HL-60/S4 treated with retinoic acid at 250 ng/mL for 4 days and 3 days (cell line): Measurements from ENCODE around the gene PPP1R3E.
"Not testable (repeated sequence)": the region's sequence is repeated elsewhere in the genome, so short reads cannot be mapped to it uniquely, and the experiment has no call there.

Source experiments
- in situ Hi-C: fragments of 300-500 bp; cut with MboI; formaldehyde crosslinking; loops from 2 replicates; pipeline ENCODE4 v1.7.0; 2022; ENCODE audit warnings: low sequenced_read_pairs

PPP1R3E gene, protein sequence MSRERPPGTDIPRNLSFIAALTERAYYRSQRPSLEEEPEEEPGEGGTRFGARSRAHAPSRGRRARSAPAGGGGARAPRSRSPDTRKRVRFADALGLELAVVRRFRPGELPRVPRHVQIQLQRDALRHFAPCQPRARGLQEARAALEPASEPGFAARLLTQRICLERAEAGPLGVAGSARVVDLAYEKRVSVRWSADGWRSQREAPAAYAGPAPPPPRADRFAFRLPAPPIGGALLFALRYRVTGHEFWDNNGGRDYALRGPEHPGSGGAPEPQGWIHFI

DNA sequence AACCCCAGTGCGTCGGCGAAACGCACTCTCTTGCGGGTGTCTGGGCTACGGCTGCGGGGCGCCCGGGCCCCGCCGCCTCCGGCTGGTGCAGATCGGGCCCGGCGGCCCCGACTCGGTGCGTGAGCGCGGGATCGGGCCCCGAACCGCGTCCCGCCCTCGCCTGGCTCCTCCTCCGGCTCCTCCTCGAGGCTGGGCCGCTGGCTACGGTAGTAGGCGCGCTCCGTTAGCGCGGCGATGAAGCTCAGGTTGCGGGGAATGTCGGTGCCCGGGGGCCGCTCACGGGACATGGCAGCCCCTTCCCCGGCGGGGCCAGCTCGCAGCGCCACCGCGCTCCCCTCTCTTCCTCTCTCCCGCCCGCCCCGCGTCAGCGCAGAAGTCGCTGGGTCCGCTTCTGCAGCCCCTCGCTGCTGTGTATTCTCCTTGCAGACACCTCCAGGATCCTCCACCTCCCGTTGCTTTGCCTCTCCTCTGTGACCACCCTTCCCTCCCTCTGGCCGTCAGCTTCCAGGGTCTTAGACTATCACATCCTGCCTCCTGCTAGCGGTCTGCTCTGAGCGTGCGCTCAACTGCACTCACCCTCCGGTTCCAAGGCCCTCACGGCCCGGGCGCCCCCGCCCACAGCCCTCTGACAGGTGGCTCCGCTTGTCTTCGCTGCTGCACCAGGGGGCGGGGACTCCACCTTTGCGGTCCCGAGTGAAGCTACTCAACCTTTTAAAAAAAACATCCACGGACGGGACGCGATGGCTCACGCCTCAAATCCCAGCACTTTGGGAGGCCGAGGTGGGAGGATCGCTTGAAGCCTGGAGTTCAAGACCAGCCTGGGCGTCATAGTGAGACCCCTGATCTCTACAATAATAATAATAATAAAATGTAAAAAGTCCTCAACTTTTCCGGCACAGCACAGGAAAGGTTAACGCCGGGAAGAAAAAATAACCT lies at the start of gene PPP1R3E:
PPP1R3E (minus strand) TSS at position 570 of the 936 bp plus-strand sequence; CDS start at position 287, 283 bp downstream.
- in situ Hi-C loops, result no loop called here

DNA sequence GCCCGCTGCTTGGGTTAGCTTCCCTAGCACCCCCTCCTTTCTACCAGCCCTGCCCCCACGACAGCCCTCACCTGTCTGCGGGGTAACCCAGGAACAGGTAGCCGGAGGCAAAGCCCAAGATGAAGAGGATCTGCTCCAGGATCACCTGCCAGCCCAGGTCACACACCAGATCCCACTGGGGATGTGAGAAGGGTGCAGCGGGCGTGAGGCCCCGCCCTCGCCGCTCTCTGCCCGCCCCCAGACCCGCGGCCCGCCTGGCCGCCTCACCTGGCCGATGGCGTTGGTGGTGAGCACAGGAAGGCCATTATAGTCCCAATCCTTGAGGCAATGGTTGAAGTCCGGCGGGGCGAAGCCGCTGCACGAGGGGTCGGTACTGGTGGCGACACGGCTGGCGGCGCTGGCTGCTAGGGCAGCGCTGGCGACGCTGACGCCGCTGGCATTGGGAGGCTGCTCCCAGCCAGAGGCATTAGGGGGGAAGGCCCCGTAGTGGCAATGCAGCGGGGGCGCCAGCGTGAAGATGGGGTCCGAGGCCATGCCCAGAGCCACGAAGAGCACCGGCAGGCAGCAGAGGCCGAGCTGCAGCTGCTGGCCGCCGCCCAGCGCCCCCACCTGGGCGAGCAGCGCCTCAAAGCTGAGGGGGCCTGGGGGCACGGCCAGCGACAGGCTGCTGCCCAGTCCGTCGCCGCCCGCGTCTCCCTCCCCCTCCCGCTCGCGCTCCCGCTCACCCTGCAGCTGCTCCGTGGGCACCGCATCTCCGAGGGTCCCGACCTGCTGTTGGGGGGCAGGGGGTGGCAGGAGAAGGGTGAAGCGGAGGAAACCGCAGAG lies 49.2 kb upstream of the PPP1R3E start:
- in situ Hi-C loops, result no loop called here

DNA sequence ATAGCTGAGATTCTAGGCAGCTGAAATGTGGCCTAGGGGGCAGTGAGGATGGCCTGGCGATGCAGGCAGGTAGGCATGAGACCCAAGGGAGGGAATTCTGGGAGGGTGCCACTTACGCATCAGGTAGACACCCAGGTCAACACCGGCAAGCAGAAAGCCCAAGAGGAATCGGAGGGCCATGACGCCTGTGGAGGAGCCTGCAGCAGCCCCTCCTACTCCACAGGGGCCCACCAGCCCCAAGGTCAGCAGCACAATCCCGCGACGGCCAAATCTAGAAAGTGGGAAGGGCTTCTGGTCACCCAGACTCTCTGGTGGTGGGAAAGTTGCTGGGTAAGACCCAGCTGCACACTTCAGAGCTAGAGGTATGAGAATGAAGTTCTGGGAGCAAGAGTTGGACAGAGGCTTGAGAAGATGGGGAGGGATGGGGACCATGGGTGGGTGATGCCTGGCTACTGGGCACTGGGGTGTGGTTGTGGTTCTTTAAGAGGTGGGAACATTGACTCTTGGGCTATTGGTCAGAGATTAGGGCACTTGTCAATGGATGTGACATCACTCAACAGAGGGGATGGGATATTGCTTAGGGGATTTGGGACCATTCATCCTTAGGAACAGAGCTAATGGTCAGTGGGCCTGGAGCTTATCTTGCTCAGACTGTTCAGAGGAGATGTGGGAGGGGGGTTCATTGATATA lies 46.6 kb upstream of the PPP1R3E start:
- in situ Hi-C loops, result no loop called here

DNA sequence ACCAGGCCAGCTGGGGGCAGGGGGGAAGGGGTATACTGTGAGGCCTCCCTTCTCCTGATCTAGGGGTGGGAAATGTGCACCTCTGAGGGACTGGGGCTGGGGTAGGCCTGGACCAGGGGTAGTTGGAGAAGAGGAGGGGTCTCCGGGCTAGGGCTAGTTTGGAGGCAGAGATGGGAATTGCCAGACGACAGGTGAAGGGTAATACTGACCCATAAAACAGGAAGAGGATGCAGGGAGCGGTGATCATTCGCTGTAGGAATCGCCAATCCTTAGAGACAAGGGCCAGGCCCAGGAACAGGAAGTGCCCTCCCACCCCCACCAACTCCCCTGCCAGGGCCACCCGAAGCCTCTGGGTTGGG lies 45.6 kb upstream of the PPP1R3E start:
- in situ Hi-C loops, result no loop called here

DNA sequence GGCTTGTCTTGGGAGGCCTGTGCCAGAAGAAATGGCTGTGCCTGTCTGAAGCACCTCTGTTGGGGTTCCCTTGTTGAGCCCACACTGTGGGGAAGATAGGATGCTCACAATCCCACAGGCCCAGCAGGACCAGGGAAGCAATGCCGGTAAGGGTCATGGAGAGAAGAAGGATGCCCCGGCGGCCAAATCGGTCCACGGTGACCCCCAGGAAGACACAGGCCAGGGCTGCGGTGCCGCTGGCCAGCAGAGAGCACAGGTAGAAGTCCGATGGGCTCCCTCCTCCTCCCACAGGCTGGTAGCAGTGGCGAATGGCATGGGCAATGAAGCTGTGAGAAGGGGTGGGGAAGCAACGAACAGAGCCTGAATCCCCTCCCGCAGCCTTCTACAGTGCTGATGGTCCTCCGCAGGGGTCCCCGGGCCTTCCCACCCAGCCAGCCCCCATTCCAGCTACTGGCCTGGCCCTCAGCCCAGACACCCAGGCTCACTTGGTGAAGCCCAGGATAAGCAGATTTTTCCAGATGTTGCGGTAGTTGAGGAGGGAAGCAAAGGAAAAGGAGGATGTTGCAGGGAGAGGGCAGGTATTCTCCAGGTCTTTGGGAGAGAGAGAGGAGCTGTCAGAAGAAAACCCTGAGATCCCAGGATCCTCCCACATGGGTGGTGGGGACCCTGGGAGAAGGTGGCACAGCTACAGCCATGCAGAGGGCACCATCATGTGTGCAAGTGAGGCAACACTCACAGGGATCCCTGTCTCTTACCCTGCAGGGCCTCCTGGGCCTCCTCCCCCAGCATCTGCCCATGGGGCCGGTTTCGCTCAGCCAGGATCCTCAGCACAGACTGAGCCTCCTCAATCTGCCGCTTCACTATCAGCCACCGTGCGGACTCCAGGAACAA lies 45.0 kb upstream of the PPP1R3E start:
- in situ Hi-C loops, result no loop called here

DNA sequence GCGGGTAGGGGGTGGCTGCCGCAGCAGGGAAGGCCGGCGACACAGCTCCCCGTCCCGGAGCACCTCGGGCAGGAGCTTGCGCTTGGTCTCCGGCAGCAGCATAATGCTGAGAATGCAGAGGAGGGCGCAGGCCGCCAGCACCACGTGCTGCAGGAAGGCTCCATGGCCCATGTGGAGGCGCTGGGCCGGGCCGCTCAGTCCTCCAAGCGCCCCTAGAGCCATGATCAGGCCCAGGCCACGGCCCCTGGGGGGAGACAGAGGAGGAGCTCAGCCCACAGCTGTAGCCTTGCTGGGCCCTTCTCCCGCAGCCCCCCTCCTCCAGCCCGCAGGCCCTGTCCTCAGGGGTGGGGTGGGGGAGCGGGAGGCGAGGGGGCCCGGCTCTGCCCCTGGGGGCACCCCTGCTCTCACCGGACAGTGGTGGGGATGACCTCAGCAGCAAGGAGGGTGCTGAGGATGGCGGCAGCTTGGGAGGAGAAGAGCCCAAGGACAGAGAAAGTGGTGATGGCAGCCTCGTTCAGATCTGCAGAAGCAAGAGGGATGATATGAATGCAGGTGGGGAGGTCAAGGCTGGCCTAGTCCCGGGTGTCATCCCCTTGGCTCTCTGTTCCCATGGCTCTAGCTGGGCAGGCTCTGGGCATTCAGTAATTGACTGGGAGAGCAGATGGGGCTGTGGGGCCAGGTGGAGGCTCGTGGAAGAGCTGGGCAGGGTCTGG lies 44.2 kb upstream of the PPP1R3E start:
- in situ Hi-C loops, result no loop called here

DNA sequence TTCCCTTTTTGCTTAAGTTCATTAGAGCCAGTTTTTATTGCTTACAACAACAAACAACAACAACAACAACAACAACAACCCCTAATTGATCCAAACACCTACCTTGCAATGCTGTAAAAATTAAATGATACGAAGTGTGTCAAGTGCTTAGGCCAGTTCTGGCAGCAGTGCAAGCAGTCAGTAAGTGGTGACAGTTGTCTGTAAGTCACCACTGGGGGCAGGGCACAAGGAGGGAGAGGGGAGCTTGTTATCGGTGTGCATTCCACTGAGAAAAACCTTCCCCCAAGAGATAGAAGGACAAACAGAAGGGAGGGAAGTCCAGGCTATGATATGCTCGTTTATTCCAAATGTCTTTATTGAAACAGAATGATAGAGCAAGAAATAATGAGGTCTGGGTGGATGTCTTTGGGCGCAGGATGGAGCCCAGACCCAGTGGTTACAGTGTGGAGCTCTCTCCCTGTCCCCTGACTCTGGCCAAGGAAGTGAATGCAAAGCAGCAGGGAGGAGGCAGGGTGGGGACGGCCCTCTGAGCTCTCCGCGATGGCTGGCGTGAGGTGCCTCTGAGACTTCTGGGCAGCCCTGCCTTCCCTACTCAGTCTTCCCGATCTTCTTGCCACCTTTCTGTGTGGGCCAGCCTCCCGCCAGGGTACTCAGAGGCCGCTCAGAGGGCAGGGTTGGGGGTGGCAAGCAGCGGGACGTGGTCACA lies 43.5 kb upstream of the PPP1R3E start:
- in situ Hi-C loops, result no loop called here

DNA sequence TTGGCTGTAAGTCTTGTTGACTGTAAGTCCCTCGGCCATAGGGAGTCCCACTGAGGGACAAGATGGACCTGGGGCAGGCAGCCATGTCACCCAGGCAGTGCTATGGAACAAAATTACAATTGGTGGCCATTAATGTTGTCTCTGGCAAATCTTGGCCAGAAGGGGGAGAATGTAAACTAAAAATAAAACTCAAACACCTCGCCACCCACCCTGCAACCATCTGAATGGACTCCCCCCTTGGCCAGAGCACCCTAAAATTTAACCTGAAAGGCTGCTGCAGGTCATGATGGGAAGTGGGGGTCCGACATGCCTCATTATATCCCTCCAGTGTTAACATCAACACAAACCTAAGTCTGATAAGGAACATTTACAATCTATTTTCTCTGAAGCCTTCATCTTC lies 41.8 kb upstream of the PPP1R3E start:
- in situ Hi-C loops, result no loop called here

DNA sequence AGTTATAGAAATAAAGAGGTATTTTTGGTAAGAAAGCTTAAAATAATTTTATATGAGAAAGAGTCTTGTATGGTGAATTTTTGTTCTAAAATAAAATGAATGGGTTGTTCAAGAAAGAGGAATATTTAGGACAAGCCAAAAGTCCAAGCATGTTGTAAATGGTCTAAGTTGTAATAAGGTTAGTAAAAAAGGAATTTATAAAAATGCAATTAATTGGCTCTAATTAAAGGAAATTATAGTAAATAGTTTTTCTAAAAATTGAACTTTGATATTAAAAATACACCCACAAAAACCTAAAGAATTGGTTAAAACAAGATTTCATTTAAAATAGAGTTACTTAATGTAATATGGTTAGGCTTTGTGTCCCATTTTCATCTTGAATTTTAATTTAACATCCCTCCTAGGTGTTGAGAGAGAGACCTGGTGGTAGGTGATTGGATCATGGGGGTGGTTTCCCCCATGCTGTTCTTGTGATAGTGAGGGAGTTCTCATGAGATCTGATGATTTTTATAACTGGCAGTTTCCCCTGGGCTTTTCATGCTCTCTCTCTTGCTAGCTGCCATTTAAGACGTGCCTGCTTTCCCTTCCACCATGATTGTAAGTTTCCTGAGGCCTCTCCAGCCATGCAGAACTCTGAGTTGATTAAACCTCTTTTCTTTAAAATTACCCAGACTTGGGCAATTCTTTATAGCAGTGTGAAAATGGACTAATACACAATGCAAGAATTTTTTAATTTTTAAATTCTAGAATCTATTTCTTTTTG lies 37.0 kb upstream of the PPP1R3E start:
- in situ Hi-C loops, result no loop called here

DNA sequence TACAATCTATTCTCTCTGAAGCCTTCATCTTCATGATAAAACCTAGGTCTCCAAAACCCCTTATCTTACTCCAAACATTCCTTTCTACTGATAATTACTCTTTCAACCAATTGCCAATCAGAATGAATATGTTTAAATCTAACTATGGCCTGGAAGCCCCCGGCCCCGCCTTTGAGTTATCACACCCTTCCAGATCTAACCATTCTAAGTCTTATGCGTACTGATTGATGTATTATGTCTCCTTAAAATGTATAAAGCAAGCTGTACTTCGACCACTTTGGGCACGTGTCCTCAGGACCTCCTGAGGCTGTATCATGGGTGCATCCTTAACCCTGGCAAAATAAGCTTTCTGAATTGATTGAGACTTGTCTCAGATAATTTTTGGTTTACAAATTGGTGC lies 33.0 kb upstream of the PPP1R3E start:
- in situ Hi-C loops, result no loop called here

DNA sequence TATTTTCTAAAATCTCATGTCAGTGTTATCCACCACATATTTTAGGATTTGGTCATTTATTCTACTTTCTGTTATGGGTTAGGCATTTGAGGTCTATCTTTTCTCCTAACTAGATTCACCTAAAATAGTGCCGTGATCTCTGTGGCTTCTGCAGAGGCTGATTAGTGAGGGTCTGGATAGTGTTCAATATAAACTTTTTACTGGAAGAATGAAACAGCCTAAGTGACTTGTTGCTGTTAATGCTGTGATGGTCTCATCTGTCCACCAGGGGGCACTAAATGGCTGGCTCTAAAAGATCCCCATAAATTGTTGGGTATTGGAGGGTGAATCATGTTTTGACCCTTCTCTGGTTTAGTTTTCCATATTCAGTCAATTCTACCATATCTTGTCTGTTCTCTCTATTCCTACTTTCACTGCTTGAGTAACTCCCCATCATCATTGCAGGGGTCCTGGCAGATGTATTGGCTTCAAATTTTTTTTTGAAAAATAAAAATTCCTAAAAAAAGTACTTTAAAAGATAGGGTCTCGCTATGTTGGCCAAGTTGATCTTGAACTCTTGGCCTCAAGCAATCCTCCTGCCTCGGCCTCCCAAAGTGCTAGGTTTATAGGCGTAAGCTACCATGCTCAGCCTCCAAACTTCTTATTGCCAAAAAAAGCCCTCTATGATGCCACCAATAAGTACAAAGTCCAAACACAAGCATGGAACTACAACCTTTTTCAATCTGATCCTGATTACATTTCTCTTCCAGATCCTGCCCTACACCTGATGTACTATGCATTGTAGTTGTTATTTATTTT lies 25.5 kb upstream of the PPP1R3E start:
- in situ Hi-C loops, result no loop called here

DNA sequence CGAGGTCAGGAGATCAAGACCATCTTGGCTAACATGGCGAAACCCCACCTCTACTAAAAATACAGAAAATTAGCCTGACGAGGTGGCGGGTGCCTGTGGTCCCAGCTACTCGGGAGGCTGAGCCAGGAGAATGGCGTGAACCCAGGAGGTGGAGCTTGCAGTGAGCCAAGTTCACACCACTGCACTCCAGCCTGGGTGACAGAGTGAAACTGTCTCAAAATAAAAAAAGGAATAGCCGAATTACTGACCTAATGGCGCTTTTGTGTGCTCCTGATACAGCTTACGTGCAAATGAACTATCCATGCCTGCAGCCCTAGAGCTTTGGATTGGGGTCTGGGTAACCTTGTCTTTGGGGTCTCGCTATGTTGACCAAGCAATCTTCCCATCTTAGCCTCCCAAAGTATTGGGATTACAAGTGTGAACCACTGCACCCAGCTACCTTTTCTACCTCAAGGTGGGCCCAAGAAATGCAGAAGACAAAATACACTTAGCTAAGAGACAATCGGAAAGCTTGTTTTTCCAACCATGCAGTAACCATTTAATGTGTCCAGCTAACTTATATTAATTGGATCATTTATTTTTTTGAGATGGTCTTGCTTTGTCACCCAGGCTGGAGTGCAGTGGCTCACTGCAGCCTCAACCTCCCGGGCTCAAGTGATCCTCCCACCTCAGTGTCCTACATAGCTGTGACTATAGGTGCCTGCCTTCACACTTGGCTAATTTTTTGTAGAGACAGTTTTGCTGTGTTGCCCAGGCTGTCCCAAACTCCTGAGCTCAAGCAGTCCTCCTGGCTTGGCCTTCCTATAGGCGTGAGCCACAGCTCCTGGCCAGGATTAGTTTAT lies 24.1 kb upstream of the PPP1R3E start:
- in situ Hi-C loops, result no loop called here

DNA sequence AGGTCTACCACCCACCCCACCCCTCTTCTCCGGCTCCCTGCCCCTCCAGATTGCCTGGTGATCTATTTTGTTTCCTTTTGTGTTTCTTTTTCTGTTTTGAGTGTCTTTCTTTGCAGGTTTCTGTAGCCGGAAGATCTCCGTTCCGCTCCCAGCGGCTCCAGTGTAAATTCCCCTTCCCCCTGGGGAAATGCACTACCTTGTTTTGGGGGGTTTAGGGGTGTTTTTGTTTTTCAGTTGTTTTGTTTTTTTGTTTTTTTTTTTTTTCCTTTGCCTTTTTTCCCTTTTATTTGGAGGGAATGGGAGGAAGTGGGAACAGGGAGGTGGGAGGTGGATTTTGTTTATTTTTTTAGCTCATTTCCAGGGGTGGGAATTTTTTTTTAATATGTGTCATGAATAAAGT lies 23.1 kb upstream of the PPP1R3E start:
- in situ Hi-C loops, result not testable (repeated sequence)

DNA sequence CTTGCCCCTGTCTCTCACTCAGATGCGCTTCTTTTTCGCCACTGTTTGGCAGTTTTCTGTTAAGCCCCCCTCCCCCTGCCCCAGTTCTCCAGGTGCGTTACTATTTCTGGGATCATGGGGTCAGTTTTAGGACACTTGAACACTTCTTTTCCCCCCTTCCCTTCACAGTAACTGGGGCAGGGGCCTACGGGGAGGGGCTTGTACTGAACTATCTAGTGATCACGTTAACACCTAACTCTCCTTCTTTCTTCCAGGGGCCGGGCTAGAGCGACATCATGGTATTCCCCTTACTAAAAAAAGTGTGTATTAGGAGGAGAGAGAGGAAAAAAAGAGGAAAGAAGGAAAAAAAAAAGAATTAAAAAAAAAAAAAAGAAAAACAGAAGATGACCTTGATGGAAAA lies 22.3 kb upstream of the PPP1R3E start:
- in situ Hi-C loops, result no loop called here

DNA sequence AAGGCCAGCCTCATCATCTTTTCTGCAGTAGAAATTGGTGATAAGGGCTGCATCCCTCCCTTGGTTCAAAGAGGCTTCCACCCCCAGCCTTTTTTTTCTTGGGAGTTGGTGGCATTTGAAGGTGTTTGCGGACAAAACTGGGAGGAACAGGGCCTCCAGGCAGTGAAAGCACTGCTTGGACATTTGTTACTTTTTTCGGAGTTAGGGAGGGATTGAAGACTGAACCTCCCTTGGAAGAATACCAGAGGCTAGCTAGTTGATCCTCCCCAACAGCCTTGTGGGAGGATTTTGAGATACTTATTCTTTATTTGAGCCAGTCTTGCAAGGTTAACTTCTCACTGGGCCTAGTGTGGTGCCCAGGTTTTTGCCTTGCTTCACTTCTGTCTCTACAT lies 21.8 kb upstream of the PPP1R3E start:
- in situ Hi-C loops, result no loop called here

DNA sequence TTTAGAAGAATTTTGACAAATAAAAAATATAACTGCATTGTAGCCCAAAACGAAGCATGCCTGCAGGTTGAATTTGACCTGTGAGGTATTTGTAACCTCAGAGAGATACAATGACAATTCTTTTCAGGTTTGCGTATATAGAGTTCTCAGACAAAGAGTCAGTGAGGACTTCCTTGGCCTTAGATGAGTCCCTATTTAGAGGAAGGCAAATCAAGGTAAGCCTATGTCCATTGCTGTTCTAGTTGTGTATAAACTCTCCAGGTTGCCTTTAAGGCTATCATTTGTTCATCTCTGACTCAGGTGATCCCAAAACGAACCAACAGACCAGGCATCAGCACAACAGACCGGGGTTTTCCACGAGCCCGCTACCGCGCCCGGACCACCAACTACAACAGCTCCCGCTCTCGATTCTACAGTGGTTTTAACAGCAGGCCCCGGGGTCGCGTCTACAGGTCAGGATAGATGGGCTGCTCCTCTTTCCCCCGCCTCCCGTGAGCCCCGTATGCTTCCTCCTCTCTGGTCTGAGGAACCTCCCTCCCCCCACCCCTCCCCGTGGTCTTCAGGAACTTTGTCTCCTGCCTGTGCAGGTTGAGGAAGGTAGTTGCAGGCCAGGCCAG lies 21.3 kb upstream of the PPP1R3E start:
- in situ Hi-C loops, result no loop called here
